ENCODE measurements around the gene MROH2A.

- TF ChIP-seq POLR2A (IDR thresholded peaks at IDR 0.05; ENCODE audit: low read depth) (peak; percentile 12), CTCF (IDR thresholded peaks at IDR 0.05) (no peak), EP300 (IDR thresholded peaks at IDR 0.05) (no peak)
Observed at GRCh38 chr2:233854241-233854981, 76.3 kb downstream of the MROH2A start, which contains the start of gene HJURP.
